Glutamatergic neuron (in vitro differentiated cells): Measurements from ENCODE around the gene MORC2. TPM values are rescaled to one million over a fixed set of nuclear protein-coding genes. Genes with fewer than 3 reads are reported as not detected.

Experiments used
- DNase-seq: peaks from one replicate; pipeline ENCODE4 v3.0.0; 2022
- H3K27ac Mint-ChIP-seq: one replicate; pipeline ENCODE4 v1.8.0; 2020; ENCODE audit warnings: mild to moderate bottlenecking, mixed read lengths, inconsistent platforms; ENCODE audit not compliant: unreplicated experiment
- H3K27me3 Mint-ChIP-seq: one replicate; pipeline ENCODE4 v1.8.0; 2020; ENCODE audit warnings: mild to moderate bottlenecking, moderate library complexity, mixed read lengths, inconsistent platforms; ENCODE audit not compliant: unreplicated experiment
- H3K36me3 Mint-ChIP-seq: one replicate; pipeline ENCODE4 v1.8.0; 2020; ENCODE audit warnings: mild to moderate bottlenecking, mixed read lengths, inconsistent platforms; ENCODE audit not compliant: unreplicated experiment
- H3K4me1 Mint-ChIP-seq: one replicate; pipeline ENCODE4 v1.8.0; 2020; ENCODE audit warnings: mild to moderate bottlenecking, low read depth, mixed read lengths, inconsistent platforms; ENCODE audit not compliant: unreplicated experiment
- H3K4me3 Mint-ChIP-seq: one replicate; pipeline ENCODE4 v1.8.0; 2020; ENCODE audit warnings: mild to moderate bottlenecking, mixed read lengths, inconsistent platforms; ENCODE audit not compliant: unreplicated experiment
- H3K9me3 Mint-ChIP-seq: one replicate; pipeline ENCODE4 v1.8.0; 2020; ENCODE audit warnings: mild to moderate bottlenecking, moderate library complexity, mixed read lengths, inconsistent platforms; ENCODE audit not compliant: unreplicated experiment
- CTCF ChIP-seq: fragments of 200-600 bp; sonication (generic); IDR thresholded peaks from one replicate; pipeline ENCODE4 v1.5.0; 2021; ENCODE audit not compliant: partially characterized antibody, unreplicated experiment
- total RNA-seq: library from RNA; stranded (reverse); fragmentation: NEBNext Ultra II Directional; extraction: Animal tissue kit (Norgen Biotek cat#: 25700); gene quantifications from one replicate; pipeline ENCODE4 v1.2.1, GENCODE V29; 2021; ENCODE audit not compliant: unreplicated experiment

Gene MORC2
- total RNA-seq, 1 donor from 2014 or later, result 72.8 TPM

DNA sequence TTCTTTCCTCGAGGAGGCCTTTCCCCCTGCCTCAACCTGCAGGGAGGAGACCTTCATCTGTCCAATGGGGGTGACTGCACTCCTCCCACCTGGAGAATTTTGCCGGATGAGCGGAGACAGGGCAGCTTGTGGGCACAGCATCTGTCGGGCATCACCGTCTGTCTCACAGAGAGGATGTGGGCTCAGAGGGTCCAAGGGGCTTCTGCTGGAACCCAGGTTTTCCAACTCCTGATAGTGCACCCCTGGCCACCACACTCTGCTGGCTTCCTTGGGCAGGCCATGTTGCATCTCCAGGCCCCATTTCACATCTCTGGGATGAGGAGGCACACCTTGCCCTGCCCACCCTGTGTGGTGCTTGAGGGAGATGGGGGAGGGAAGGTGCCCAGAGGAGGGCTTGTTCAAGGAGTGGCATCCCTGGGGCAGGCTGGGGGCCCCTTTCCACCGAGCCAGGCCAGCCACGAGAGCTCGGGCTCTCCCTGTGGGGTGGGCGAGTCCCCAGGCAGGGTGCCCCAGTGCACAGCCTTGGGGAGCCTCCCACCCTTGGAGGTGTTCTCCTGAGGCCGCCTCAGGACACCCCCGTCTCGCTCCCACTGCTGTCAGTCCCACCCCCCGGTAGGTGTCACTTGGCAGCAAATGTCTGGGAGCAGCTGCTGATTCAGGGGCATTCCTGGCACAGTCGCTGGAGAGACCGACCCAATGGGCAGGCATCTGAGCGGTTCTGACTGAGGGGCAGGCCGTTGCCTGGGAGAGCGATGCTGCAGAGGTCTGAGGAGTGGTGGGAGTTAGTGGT lies 84.2 kb downstream of the MORC2 start:
- no peaks in the 10 kb centered on the region for H3K36me3 Mint-ChIP-seq
- DNase-seq, result peak; percentile 6
- peaks cover 8% of the 10 kb centered on the region for H3K27me3 Mint-ChIP-seq
- peaks cover 8% of the 10 kb centered on the region for H3K9me3 Mint-ChIP-seq
- H3K27ac Mint-ChIP-seq, result no peak overlapping the region
- H3K4me3 Mint-ChIP-seq, result no peak overlapping the region
- TF ChIP-seq CTCF, result no peak
- peaks cover 5% of the 10 kb centered on the region for H3K4me1 Mint-ChIP-seq

GRCh38 chr22:30883586-30884145 lies 84.9 kb downstream of the MORC2 start:
- DNase-seq, result no peak
- H3K4me1 Mint-ChIP-seq, result peaks cover 11% of the 10 kb centered on the region
- H3K9me3 Mint-ChIP-seq, result peaks cover 5% of the 10 kb centered on the region
- no peaks in the 10 kb centered on the region for H3K36me3 Mint-ChIP-seq
- no peak overlapping the region for H3K4me3 Mint-ChIP-seq
- peaks cover 10% of the 10 kb centered on the region for H3K27me3 Mint-ChIP-seq
- no peak for TF ChIP-seq CTCF
- H3K27ac Mint-ChIP-seq, result no peak overlapping the region

DNA sequence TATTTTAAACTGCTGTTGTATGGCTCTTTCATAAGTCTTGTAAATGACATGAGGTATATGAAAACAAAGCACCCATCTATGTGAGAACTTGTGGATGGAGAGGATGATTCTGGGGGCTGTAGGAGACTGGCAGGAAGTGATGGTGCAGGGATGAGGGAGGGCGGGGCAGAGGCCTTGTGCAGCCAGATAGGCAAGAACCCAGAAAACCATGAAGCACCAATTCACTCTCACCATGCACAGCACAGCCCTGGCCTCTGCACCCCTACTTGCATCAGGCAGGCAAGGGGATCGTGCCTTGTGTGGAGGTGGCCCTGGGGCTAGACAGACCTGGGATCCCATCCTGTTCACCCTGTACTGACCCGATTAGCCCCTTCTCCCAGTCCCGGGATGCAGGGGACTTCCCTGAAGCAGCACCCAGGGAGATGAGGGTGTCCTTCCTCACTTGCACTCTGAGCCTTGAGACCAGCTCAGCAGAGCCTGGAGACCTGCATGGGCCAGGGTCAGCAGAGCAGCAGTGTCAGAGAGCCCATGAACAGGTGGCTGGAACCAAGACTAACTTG lies 85.5 kb downstream of the MORC2 start:
- H3K27me3 Mint-ChIP-seq, result peaks cover 10% of the 10 kb centered on the region
- no peak overlapping the region for H3K27ac Mint-ChIP-seq
- H3K9me3 Mint-ChIP-seq, result peaks cover 5% of the 10 kb centered on the region
- H3K4me1 Mint-ChIP-seq, result peaks cover 18% of the 10 kb centered on the region
- peak; percentile 9 for DNase-seq
- no peak overlapping the region for H3K4me3 Mint-ChIP-seq
- H3K36me3 Mint-ChIP-seq, result no peaks in the 10 kb centered on the region
- no peak for TF ChIP-seq CTCF

DNA sequence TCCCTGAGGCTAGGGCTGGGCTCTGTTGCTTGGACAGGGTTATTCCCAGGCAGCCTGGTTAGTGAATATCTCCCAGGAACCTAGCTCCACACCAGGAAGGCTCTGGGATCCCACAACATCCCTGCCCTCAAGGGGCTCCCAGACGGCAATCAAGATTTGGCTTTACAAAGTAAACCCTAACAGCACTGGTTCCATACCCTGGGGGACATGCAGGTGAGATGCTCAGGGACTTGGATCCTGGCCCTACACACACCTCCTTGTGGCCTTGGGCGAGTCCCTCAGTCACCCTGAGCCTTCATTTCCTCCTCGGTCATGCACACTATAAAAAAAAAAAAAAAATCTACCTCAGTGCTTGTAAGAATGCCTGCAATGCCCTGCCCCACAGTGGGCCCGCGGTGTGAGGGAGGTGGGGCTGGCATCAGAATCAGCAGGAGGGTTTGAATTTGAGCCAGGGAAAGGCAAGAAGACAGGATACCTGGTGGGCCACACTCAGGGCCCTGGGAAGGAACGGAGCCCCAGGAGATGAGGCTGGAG lies 86.3 kb downstream of the MORC2 start:
- TF ChIP-seq CTCF, result no peak
- DNase-seq, result no peak
- Mint-ChIP-seq H3K9me3 (peaks cover 4% of the 10 kb centered on the region), H3K36me3 (no peaks in the 10 kb centered on the region), H3K27ac (no peak overlapping the region), H3K4me1 (peaks cover 24% of the 10 kb centered on the region), H3K27me3 (peaks cover 13% of the 10 kb centered on the region), H3K4me3 (no peak overlapping the region)
